Activated T-helper 1 cell treated with Interleukin-2 at 50 U/mL for 16 hours (primary cell): ENCODE data around the gene PTN.

ENCODE experiments used
- DNase-seq: peaks from one replicate; pipeline ENCODE4 v3.0.0-alpha.2; 2020; ENCODE audit warnings: low read depth

The PTN gene

GRCh38 chr7:137343281-137343841 lies at the start of gene PTN:
Gene PTN (minus strand): TSS chr7:137343733. CDS start chr7:137254973, 88,760 bp downstream.
- DNase-seq, result no peak

DNA sequence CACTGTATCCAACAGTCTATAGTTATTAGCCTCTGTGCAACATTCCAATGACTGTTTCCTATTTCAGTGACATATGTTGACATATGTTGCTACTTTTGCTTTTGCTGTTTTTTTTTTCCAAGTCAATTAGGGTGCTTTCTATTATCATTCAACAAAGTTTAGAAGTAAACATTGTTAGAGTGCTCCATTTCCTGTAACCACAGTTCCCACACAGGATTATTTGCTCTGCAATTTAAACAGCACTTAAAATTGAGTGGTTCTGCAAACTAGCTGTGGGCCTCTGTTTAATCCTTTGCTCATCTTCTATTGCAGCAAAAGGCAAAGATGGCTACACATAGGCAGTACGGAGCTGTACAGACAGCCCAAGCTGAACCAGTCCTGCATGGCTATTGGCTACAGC lies 46.5 kb upstream of the PTN start:
- DNase-seq, result no peak

DNA sequence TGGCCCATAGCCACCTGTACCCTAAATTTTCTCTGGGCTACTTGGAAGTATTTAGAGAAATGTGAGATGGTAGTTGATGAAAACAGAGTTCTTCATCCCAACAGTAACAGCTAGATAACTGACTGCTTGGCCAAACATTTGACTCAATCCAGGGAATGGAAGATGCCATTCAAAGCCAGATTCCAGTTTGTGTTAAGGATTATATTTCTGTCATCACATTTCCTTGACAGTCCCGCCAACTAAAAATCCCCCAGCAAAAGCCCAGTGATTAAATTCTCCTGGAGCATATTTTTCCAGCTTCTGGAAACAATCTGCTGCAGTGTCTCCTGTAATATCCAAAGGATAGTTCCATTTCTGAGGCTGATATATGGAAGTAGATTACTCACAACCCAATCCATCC lies 45.4 kb upstream of the PTN start:
- no peak for DNase-seq

GRCh38 chr7:137386966-137387365 lies 43.4 kb upstream of the PTN start:
- DNase-seq, result no peak

- no peak for DNase-seq
Observed at GRCh38 chr7:137381045-137381444, 37.5 kb upstream of the PTN start.

GRCh38 chr7:137373507-137373906 lies 30.0 kb upstream of the PTN start:
- no peak for DNase-seq

DNA sequence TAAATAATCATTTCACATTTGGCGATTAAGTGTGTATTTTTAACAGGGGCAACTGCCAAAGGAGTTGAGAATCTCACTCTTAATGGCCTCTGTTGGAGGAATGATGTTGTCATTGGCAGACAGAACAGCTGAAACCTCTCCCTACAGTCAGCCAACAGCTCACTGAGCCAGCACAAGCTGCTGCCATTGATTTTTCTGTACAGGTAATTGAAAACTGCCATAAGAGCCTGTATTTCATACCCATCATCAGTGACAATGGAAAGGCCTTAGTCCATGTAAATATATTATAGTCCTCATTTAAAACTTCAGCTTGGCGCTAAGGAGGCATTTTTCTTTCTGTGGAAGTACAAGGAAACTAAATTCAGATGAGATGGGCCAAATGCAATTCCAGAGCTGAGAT lies 28.1 kb upstream of the PTN start:
- DNase-seq, result no peak

- DNase-seq, result no peak
Observed at GRCh38 chr7:137366995-137367394, 23.5 kb upstream of the PTN start.

DNA sequence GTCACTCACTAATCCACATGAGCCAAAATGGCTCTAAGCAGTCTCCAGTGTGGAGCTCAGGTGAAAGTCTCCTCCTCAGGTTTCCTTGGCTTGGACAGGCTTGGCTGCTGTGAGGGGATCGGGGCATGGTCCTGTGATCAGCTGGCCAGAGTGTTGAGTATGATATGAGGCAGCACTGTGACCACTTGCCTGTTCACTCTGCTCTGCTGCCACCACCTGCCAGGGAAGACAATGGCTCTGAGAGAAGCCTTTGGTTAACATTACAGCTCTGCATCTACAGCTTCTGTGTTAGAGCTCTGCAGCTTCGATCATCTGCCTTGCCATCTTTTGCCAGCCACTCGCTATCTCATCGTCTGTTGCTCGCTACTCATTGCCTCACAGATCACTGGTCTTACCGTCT lies 20.1 kb upstream of the PTN start:
- DNase-seq, result no peak

GRCh38 chr7:137360087-137360679 lies 16.6 kb upstream of the PTN start:
- DNase-seq, result no peak

- DNase-seq, result no peak
Observed at GRCh38 chr7:137354961-137355360, 11.4 kb upstream of the PTN start.

DNA sequence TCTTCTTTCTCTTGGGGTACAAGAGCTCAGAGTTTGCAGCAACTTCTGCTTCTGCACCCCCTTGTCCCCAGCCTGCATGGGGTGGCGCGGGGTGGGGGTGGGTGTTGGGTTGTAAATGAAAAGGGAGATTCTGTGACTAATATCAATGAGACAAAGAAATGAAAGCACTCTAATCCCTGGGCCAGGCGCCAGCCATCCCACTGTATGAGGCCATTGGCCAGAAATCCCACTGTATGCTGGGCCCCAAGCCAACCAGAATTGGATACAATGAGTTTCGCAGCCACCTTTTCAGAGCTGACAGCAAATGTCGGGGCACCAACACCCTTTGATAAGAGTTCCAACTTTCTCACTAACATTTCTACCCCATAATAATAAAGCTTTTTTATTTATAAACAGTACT lies 10.9 kb upstream of the PTN start:
- DNase-seq, result no peak

DNA sequence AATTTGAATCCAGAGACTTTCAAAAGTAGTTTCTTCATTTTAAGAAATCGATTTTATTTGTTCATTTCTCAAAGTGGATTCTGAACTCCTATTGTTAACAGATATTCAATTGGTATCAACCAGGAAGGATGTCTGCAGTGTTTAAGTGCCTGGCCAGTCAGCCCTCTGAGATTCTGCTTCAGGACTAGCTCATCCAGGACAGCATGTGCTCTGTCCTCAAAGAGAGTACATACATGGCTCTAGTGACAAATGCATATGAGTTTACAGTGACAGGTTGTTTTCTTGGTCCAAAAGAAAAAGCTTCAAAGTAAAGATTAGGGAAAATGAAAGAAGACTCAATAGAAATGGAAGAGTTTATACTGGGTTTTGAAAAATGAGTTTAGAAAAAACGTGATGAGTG lies 8.4 kb upstream of the PTN start:
- no peak for DNase-seq

DNA sequence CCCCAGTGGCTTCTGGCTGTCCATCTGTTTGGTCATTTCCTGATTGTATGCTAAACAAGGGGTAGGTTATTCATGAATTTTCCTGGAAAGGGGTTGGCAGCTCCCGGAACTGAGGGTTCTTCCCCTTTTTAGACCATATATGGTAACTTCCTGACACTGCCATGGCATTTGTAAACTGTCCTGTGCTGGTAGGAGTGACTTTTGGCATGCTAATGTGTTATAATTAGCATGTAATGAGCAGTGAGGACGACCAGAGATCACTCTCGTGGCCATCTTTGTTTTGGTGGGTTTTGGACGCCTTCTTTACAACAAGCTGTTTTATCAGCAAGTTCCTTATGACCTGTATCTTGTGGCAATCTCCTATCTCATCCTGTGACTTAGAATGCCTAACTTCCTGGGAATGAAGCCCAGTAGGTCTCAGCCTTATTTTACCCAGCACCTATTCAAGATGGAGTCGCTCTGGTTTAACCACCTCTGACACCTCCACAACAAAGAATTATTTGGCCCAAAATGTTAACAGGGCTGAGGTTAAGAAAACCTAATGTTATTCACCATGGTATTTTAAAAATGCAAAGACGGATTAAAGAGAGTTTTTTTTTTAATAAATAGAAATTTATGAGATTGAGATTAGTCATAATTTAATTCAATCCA lies 2.4 kb upstream of the PTN start:
- DNase-seq, result no peak

DNA sequence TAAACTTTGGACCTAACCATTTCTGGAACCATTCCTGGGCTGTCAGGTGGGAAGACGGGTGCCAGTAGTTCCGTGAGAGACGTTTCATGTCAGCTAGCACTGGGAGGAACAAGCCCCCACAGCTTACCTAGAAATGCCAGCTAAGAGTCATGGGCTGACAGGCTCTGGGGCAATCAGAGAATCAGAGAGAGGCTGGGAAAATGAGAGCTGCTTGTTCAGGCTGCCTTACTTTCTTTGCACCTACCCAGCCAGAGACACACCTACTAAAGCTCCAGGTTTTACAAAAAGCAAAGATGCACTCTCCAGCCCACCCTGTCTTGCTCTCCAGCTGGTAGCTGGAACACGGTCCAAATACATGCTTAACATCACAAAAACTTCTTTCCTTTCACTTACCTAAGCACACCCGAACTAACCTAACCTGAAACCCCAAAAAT lies 688 bp downstream of the PTN start:
- DNase-seq, result no peak

DNA sequence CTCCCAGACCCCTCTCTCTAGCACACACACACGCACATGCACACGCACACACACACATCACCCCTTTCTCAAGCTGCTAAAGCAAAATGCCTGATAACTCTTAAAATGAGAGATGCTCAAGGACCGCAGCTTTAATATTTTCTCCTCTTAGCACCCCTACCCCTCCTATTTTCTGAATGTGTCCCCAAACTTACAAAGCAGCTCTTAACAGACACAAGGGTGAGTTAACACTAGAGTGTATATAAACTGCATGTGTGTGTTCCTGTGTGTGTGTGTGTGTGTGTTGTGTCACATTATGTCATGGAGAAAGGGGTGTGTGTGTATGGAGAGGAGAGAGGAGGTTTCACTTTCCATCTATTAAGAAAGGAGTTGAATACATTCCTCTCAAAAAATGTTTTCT lies 1.3 kb downstream of the PTN start:
- DNase-seq, result no peak

DNA sequence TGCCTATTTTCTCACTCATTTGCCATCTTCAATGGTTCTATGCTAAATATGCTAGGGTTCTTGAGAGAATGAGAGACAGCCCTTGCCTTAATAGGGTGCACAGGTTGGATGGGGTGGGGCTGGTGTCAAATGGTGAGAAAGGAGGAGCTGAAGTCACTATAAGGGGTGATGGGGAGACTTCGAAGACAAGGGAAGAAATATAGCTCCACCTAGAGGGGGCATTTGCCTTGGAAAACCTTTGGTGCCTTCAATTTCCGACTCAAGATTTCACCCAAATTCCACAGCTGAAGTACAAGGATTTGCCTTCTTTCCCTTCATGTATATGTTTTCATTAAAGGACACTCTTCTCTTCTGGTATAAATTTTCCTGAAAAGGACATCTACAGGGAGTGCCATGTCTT lies 5.6 kb downstream of the PTN start:
- DNase-seq, result no peak

- no peak for DNase-seq
Observed at GRCh38 chr7:137335814-137336213, 7.7 kb downstream of the PTN start.

- DNase-seq, result no peak
Observed at GRCh38 chr7:137331378-137331777, 12.2 kb downstream of the PTN start.

GRCh38 chr7:137329411-137329810 lies 14.1 kb downstream of the PTN start:
- no peak for DNase-seq

GRCh38 chr7:137328373-137329120 lies 15.0 kb downstream of the PTN start:
- no peak for DNase-seq

GRCh38 chr7:137325927-137326326 lies 17.6 kb downstream of the PTN start:
- no peak for DNase-seq
